SK-N-SH treated with all-trans-retinoic acid at 6 μM for 48 hours (cell line): Measurements from ENCODE around the gene SLC12A5.

Experiments
- ATAC-seq: fragments of 200-7000 bp; cut with Tn5 transposase; 3 replicates; pipeline ENCODE4 v1.9.1; 2020; ENCODE audit warnings: mild to moderate bottlenecking, moderate library complexity
- ARNTL ChIP-seq: fragments of 450-650 bp; formaldehyde crosslinking; IDR thresholded peaks from 2 replicates; pipeline ENCODE4 v1.5.0; 2020; ENCODE audit warnings: low read depth, mild to moderate bottlenecking, moderate library complexity, borderline replicate concordance
- BACH2 ChIP-seq: fragments of 250-450 bp; sonication (Bioruptor Pico); IDR thresholded peaks from 2 replicates; pipeline ENCODE4 v1.9.0; 2021; ENCODE audit warnings: mild to moderate bottlenecking, borderline replicate concordance
- CSDC2 ChIP-seq: fragments of 250-450 bp; sonication (Bioruptor Pico); IDR thresholded peaks from 2 replicates; pipeline ENCODE4 v1.5.0; 2020; ENCODE audit warnings: mild to moderate bottlenecking, moderate library complexity
- ESRRG ChIP-seq: fragments of 250-450 bp; sonication (Bioruptor Pico); IDR thresholded peaks from 2 replicates; pipeline ENCODE4 v1.6.1; 2021; ENCODE audit warnings: mild to moderate bottlenecking
- GLIS3 ChIP-seq: fragments of 250-450 bp; sonication (Bioruptor Pico); IDR thresholded peaks from 2 replicates; pipeline ENCODE4 v1.5.0; 2020; ENCODE audit warnings: mild to moderate bottlenecking, moderate library complexity
- ISL1 ChIP-seq: fragments of 250-450 bp; sonication (Bioruptor Pico); IDR thresholded peaks from 2 replicates; pipeline ENCODE4 v2.1.2; 2022; ENCODE audit warnings: mild to moderate bottlenecking, moderate library complexity
- OSR1 ChIP-seq: fragments of 250-450 bp; sonication (Bioruptor Pico); IDR thresholded peaks from 2 replicates; pipeline ENCODE4 v1.8.0; 2022; ENCODE audit warnings: moderate library complexity, mild to moderate bottlenecking, inconsistent platforms
- PPARA ChIP-seq: fragments of 250-450 bp; sonication (Bioruptor Pico); IDR thresholded peaks from 2 replicates; pipeline ENCODE4 v1.5.0; 2020; ENCODE audit warnings: mild to moderate bottlenecking, borderline replicate concordance
- RARB ChIP-seq: fragments of 250-450 bp; sonication (Bioruptor Pico); IDR thresholded peaks from 2 replicates; pipeline ENCODE4 v1.8.0; 2021; ENCODE audit warnings: mild to moderate bottlenecking, moderate library complexity
- TCF4 ChIP-seq: fragments of 250-450 bp; sonication (Bioruptor Pico); IDR thresholded peaks from 2 replicates; pipeline ENCODE4 v1.8.0; 2021; ENCODE audit warnings: mild to moderate bottlenecking, moderate library complexity, borderline replicate concordance
- TOX ChIP-seq: fragments of 250-450 bp; sonication (Bioruptor Pico); IDR thresholded peaks from 2 replicates; pipeline ENCODE4 v1.8.0; 2021; ENCODE audit warnings: mild to moderate bottlenecking, moderate library complexity, borderline replicate concordance
- ZC3H10 ChIP-seq: fragments of 250-450 bp; sonication (Bioruptor Pico); IDR thresholded peaks from 2 replicates; pipeline ENCODE4 v1.5.1; 2021; ENCODE audit warnings: mild to moderate bottlenecking, moderate library complexity
- ZFP3 ChIP-seq: fragments of 250-450 bp; sonication (Bioruptor Pico); IDR thresholded peaks from 2 replicates; pipeline ENCODE4 v1.5.0; 2020; ENCODE audit warnings: mild to moderate bottlenecking, moderate library complexity
- ZFP30 ChIP-seq: fragments of 450-650 bp; formaldehyde crosslinking; IDR thresholded peaks from 2 replicates; pipeline ENCODE4 v1.5.0; 2022; ENCODE audit warnings: mild to moderate bottlenecking, moderate library complexity
- ZNF565 ChIP-seq: fragments of 450-650 bp; formaldehyde crosslinking; conservative IDR thresholded peaks from 2 replicates; pipeline ENCODE4 v1.5.0; 2020; ENCODE audit warnings: low read depth, mild to moderate bottlenecking, moderate library complexity
- ZNF70 ChIP-seq: fragments of 450-650 bp; formaldehyde crosslinking; IDR thresholded peaks from 2 replicates; pipeline ENCODE4 v1.5.0; 2020; ENCODE audit warnings: mild to moderate bottlenecking, moderate library complexity
- ZNF8 ChIP-seq: fragments of 450-650 bp; formaldehyde crosslinking; IDR thresholded peaks from 2 replicates; pipeline ENCODE4 v1.5.0; 2020; ENCODE audit warnings: mild to moderate bottlenecking, moderate library complexity
- TF ChIP-seq, protein P1 (sequence below): fragments of 250-450 bp; sonication (Bioruptor Pico); IDR thresholded peaks from 2 replicates; pipeline ENCODE4 v1.8.0; 2021; ENCODE audit warnings: low read depth, mild to moderate bottlenecking, moderate library complexity, borderline replicate concordance
- TF ChIP-seq, protein P2 (sequence below): fragments of 250-450 bp; sonication (Bioruptor Pico); IDR thresholded peaks from 2 replicates; pipeline ENCODE4 v1.5.0; 2020; ENCODE audit warnings: mild to moderate bottlenecking, moderate library complexity
- TF ChIP-seq, protein P3 (sequence below): fragments of 250-450 bp; sonication (Bioruptor Pico); IDR thresholded peaks from 2 replicates; pipeline ENCODE4 v1.8.0; 2020; ENCODE audit warnings: mild to moderate bottlenecking, moderate library complexity, borderline replicate concordance
- TF ChIP-seq, protein P4 (sequence below): fragments of 250-450 bp; sonication (Bioruptor Pico); IDR thresholded peaks from 2 replicates; pipeline ENCODE4 v1.5.1; 2020; ENCODE audit warnings: low read depth, mild to moderate bottlenecking, moderate library complexity
- TF ChIP-seq, protein P5 (sequence below): fragments of 250-450 bp; sonication (Bioruptor Pico); IDR thresholded peaks from 2 replicates; pipeline ENCODE4 v1.5.1; 2021; ENCODE audit warnings: mild to moderate bottlenecking, moderate library complexity

SLC12A5 gene

DNA sequence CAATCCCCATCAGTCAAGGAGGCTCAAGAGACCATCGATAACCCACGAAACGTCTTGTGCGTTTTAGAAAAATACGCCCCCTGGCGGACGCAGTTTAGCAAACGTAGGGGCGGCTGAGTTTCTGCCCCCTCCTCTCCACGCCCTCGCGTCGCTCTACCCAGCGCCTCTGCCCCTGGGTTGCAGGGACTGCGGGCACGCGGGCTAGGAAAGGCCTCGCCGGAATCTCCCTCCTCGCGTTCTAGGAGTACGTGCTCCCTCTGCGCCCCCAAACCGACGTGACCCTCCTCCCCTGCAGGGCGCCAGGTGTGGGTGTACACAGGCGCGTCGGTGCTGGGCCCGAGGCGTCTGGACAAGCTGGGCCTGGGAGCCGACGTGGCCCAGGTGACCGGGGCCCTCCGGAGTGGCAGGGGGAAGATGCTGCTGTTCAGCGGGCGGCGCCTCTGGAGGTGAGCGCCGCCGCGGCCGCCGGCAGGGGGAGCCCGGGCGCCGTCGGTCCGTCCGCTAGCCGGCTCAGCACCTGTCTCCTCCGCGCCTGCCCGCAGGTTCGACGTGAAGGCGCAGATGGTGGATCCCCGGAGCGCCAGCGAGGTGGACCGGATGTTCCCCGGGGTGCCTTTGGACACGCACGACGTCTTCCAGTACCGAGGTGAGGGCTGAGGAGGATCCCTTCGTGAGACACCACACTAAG lies 15.0 kb upstream of the SLC12A5 start:
- peak; percentile 85 for ATAC-seq
- TF ChIP-seq RARB (CRISPR knock-in tag) (no peak), ZNF565 (CRISPR knock-in tag) (no peak), TCF4 (CRISPR knock-in tag) (no peak), ZNF70 (CRISPR knock-in tag) (no peak), GLIS3 (no peak), OSR1 (CRISPR knock-in tag) (no peak), ZFP3 (CRISPR knock-in tag) (no peak), CSDC2 (CRISPR knock-in tag) (no peak), ARNTL (CRISPR knock-in tag) (no peak), ZFP30 (CRISPR knock-in tag) (no peak), PPARA (no peak), ESRRG (CRISPR knock-in tag) (no peak), BACH2 (CRISPR knock-in tag) (no peak), ISL1 (no peak)
- TF ChIP-seq, protein P1, sequence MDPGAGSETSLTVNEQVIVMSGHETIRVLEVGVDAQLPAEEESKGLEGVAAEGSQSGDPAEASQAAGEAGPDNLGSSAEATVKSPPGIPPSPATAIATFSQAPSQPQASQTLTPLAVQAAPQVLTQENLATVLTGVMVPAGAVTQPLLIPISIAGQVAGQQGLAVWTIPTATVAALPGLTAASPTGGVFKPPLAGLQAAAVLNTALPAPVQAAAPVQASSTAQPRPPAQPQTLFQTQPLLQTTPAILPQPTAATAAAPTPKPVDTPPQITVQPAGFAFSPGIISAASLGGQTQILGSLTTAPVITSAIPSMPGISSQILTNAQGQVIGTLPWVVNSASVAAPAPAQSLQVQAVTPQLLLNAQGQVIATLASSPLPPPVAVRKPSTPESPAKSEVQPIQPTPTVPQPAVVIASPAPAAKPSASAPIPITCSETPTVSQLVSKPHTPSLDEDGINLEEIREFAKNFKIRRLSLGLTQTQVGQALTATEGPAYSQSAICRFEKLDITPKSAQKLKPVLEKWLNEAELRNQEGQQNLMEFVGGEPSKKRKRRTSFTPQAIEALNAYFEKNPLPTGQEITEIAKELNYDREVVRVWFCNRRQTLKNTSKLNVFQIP (CRISPR knock-in tag): no peak
- TF ChIP-seq, protein P2, sequence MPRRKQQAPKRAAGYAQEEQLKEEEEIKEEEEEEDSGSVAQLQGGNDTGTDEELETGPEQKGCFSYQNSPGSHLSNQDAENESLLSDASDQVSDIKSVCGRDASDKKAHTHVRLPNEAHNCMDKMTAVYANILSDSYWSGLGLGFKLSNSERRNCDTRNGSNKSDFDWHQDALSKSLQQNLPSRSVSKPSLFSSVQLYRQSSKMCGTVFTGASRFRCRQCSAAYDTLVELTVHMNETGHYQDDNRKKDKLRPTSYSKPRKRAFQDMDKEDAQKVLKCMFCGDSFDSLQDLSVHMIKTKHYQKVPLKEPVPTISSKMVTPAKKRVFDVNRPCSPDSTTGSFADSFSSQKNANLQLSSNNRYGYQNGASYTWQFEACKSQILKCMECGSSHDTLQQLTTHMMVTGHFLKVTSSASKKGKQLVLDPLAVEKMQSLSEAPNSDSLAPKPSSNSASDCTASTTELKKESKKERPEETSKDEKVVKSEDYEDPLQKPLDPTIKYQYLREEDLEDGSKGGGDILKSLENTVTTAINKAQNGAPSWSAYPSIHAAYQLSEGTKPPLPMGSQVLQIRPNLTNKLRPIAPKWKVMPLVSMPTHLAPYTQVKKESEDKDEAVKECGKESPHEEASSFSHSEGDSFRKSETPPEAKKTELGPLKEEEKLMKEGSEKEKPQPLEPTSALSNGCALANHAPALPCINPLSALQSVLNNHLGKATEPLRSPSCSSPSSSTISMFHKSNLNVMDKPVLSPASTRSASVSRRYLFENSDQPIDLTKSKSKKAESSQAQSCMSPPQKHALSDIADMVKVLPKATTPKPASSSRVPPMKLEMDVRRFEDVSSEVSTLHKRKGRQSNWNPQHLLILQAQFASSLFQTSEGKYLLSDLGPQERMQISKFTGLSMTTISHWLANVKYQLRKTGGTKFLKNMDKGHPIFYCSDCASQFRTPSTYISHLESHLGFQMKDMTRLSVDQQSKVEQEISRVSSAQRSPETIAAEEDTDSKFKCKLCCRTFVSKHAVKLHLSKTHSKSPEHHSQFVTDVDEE: no peak
- TF ChIP-seq, protein P3, sequence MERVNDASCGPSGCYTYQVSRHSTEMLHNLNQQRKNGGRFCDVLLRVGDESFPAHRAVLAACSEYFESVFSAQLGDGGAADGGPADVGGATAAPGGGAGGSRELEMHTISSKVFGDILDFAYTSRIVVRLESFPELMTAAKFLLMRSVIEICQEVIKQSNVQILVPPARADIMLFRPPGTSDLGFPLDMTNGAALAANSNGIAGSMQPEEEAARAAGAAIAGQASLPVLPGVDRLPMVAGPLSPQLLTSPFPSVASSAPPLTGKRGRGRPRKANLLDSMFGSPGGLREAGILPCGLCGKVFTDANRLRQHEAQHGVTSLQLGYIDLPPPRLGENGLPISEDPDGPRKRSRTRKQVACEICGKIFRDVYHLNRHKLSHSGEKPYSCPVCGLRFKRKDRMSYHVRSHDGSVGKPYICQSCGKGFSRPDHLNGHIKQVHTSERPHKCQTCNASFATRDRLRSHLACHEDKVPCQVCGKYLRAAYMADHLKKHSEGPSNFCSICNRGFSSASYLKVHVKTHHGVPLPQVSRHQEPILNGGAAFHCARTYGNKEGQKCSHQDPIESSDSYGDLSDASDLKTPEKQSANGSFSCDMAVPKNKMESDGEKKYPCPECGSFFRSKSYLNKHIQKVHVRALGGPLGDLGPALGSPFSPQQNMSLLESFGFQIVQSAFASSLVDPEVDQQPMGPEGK: no peak
- TF ChIP-seq, protein P4, sequence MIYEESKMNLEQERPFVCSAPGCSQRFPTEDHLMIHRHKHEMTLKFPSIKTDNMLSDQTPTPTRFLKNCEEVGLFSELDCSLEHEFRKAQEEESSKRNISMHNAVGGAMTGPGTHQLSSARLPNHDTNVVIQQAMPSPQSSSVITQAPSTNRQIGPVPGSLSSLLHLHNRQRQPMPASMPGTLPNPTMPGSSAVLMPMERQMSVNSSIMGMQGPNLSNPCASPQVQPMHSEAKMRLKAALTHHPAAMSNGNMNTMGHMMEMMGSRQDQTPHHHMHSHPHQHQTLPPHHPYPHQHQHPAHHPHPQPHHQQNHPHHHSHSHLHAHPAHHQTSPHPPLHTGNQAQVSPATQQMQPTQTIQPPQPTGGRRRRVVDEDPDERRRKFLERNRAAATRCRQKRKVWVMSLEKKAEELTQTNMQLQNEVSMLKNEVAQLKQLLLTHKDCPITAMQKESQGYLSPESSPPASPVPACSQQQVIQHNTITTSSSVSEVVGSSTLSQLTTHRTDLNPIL (CRISPR knock-in tag): no peak
- TF ChIP-seq, protein P5, sequence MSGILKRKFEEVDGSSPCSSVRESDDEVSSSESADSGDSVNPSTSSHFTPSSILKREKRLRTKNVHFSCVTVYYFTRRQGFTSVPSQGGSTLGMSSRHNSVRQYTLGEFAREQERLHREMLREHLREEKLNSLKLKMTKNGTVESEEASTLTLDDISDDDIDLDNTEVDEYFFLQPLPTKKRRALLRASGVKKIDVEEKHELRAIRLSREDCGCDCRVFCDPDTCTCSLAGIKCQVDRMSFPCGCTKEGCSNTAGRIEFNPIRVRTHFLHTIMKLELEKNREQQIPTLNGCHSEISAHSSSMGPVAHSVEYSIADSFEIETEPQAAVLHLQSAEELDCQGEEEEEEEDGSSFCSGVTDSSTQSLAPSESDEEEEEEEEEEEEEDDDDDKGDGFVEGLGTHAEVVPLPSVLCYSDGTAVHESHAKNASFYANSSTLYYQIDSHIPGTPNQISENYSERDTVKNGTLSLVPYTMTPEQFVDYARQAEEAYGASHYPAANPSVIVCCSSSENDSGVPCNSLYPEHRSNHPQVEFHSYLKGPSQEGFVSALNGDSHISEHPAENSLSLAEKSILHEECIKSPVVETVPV (CRISPR knock-in tag): no peak

DNA sequence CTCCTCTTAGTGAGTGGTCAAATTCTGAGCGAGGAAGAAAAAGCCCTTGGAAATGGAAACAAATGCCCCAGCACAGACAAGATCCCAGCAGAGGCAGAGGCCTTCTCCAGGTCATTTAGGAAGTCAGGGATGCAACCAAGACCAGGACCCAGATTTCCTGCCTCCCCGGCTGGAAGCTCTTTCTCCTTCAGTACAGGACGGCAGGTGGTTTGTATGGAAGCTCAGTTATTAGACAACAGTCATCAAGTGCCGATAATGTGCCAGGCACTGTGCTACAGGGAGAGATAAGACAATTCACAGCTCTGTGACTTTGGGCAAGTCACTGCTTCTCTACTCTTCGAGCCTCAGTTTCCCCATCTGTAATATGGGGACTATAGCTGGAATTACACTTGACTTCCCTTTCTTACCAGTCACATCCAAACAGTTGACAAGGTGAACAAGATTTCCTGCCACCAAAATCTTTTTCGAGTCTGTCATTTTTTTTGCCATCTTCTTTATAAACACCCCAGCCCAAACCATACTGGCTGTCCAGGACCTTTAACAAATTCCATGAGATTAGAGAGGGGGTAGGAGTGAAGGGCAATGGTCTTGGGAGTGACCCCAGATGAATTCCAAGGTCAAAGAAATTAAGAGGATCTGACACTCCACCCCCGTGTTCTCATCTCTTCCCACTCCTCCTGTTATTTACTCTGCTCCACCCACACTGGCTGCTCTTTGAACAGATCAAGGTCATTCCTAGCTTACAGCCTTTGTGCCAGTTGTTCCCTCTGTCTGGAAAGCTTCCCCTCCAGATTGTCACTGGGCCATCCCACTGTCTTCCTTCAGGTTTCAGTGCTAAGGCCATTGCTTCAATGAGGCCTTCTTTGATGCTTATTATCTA lies 14.3 kb upstream of the SLC12A5 start:
- TF ChIP-seq ESRRG (CRISPR knock-in tag) (no peak), CSDC2 (CRISPR knock-in tag) (no peak), ZFP3 (CRISPR knock-in tag) (no peak), TOX (CRISPR knock-in tag) (no peak), PPARA (no peak), ZNF8 (CRISPR knock-in tag) (no peak), ZC3H10 (CRISPR knock-in tag) (no peak)
- ATAC-seq: no peak
